Measurements from ENCODE around the gene ZNF530. TPM values are rescaled to one million over a fixed set of nuclear protein-coding genes. Genes with fewer than 3 reads are reported as not detected.

The ZNF530 gene
- total RNA-seq, 1 donor from 2014 or later = 20.4 TPM

GRCh38 chr19:57623091-57623490 lies 23.4 kb downstream of the ZNF530 start:
- peaks cover 58% of the 10 kb centered on the region for H3K36me3 ChIP-seq

GRCh38 chr19:57632987-57633831 lies 33.5 kb downstream of the ZNF530 start, which contains the start of gene ZNF211:
TSS of gene ZNF211 (plus strand) at chr19:57633168. CDS start at chr19:57633347, 179 bp downstream.
- peaks cover 3% of the 10 kb centered on the region for H3K27me3 Mint-ChIP-seq (ENCODE audit: insufficient read depth, low read depth)
- H2AFZ ChIP-seq (replicated peaks) = peak within 1 kb of the TSS; percentile 75
- peak within 1 kb of the TSS; percentile 12 for H3K27ac Mint-ChIP-seq
- H3K4me3 Mint-ChIP-seq = peak within 1 kb of the TSS; percentile 93
- peak within 1 kb of the TSS; percentile 84 for H3K4me2 ChIP-seq
- peaks cover 18% of the 10 kb centered on the region for H3K4me1 Mint-ChIP-seq
- H3K36me3 Mint-ChIP-seq = peaks cover 64% of the 10 kb centered on the region
- no peaks in the 10 kb centered on the region for H3F3A ChIP-seq (ENCODE audit: low read depth)
- no peaks in the 10 kb centered on the region for H4K20me1 ChIP-seq (ENCODE audit: low read depth)
- no peak for TF ChIP-seq CTCF (IDR thresholded peaks at IDR 0.05)
- no peak for TF ChIP-seq EZH2phosphoT487 (IDR thresholded peaks at IDR 0.05)
- TF ChIP-seq EZH2 (IDR thresholded peaks at IDR 0.05) = no peak
- H3K27ac ChIP-seq = no peak within 1 kb of the TSS
- peak within 1 kb of the TSS; percentile 82 for H3K9ac ChIP-seq
- peaks cover 22% of the 10 kb centered on the region for H3K79me2 ChIP-seq (ENCODE audit: low read depth)
- peak within 1 kb of the TSS; percentile 78 for H3K4me3 ChIP-seq
- peaks cover 15% of the 10 kb centered on the region for H3K9me3 ChIP-seq (ENCODE audit: low read depth)
- H3K27me3 ChIP-seq = no peaks in the 10 kb centered on the region
- H3K9me3 Mint-ChIP-seq = peaks cover 48% of the 10 kb centered on the region
- H3K36me3 ChIP-seq = peaks cover 30% of the 10 kb centered on the region
- DNase-seq (ENCODE audit: low spot score) = peak; percentile 99
- peaks cover 6% of the 10 kb centered on the region for H3K4me1 ChIP-seq

More at GRCh38 chr19:57623091-57623490, 23.4 kb downstream of the ZNF530 start:
- Mint-ChIP-seq H3K27me3 (ENCODE audit: insufficient read depth, low read depth) (peaks cover 13% of the 10 kb centered on the region), H3K9me3 (peaks cover 93% of the 10 kb centered on the region), H3K36me3 (peaks cover 86% of the 10 kb centered on the region), H3K4me1 (no peaks in the 10 kb centered on the region), H3K4me3 (no peak overlapping the region), H3K27ac (no peak overlapping the region)
- no peak for DNase-seq (ENCODE audit: low spot score)
- Histone ChIP-seq H3K9ac (no peak overlapping the region), H3K27me3 (peaks cover 9% of the 10 kb centered on the region), H3K9me3 (ENCODE audit: low read depth) (peaks cover 68% of the 10 kb centered on the region), H3K4me3 (no peak overlapping the region), H3K27ac (no peak overlapping the region), H2AFZ (replicated peaks) (no peak overlapping the region), H3K4me2 (no peak overlapping the region), H3K79me2 (ENCODE audit: low read depth) (peaks cover 73% of the 10 kb centered on the region), H4K20me1 (ENCODE audit: low read depth) (no peaks in the 10 kb centered on the region), H3K4me1 (no peaks in the 10 kb centered on the region), H3F3A (ENCODE audit: low read depth) (peaks cover 19% of the 10 kb centered on the region)
- TF ChIP-seq CTCF (IDR thresholded peaks at IDR 0.05) = no peak
- no peak for TF ChIP-seq EZH2phosphoT487 (IDR thresholded peaks at IDR 0.05)

- DNase-seq (ENCODE audit: low spot score) = no peak
- Histone ChIP-seq H3K4me2 (peak overlapping the region; percentile 84), H3K79me2 (ENCODE audit: low read depth) (peaks cover 22% of the 10 kb centered on the region), H3K27ac (no peak overlapping the region), H3F3A (ENCODE audit: low read depth) (no peaks in the 10 kb centered on the region), H3K4me3 (peak overlapping the region; percentile 78), H3K27me3 (no peaks in the 10 kb centered on the region), H3K4me1 (peaks cover 6% of the 10 kb centered on the region), H3K9me3 (ENCODE audit: low read depth) (peaks cover 15% of the 10 kb centered on the region), H3K36me3 (peaks cover 36% of the 10 kb centered on the region), H4K20me1 (ENCODE audit: low read depth) (no peaks in the 10 kb centered on the region), H2AFZ (replicated peaks) (peak overlapping the region; percentile 75), H3K9ac (peak overlapping the region; percentile 82)
- TF ChIP-seq EZH2 (IDR thresholded peaks at IDR 0.05) (no peak), EZH2phosphoT487 (IDR thresholded peaks at IDR 0.05) (no peak), CTCF (IDR thresholded peaks at IDR 0.05) (no peak)
- Mint-ChIP-seq H3K9me3 (peaks cover 51% of the 10 kb centered on the region), H3K4me1 (peaks cover 18% of the 10 kb centered on the region), H3K27me3 (ENCODE audit: insufficient read depth, low read depth) (peaks cover 3% of the 10 kb centered on the region), H3K27ac (peak overlapping the region; percentile 12), H3K36me3 (peaks cover 65% of the 10 kb centered on the region), H3K4me3 (peak overlapping the region; percentile 93)
These were observed 34.1 kb downstream of the ZNF530 start for GRCh38 chr19:57633832-57634131.

Data from neural progenitor cell (in vitro differentiated cells).